NCI-H128 (cell line): ENCODE measurements around the gene BEST3.
"Not testable (repeated sequence)": the region's sequence is repeated elsewhere in the genome, so short reads cannot be mapped to it uniquely, and the experiment has no call there.

ENCODE experiments used
- DNase-seq: peaks from one replicate; lab custom pipeline; 2025; ENCODE audit not compliant: unreplicated experiment; lab: John Stamatoyannopoulos, UW

BEST3 gene

DNA sequence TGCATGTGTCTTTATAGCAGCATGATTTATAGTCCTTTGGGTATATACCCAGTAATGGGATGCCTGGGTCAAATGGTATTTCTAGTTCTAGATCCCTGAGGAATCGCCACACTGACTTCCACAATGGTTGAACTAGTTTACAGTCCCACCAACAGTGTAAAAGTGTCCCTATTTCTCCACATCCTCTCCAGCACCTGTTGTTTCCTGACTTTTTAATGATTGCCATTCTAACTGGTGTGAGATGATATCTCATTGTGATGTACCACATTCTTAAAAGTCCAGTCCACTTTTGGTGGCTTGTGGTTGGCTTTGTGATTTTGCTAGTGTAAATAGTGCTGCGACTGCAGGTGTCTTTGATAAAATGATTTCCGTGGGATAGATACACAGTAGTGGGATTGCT, 94.8 kb downstream of the BEST3 start:
- not testable (repeated sequence) for DNase-seq
